ENCODE results near the gene FYN. TPM values are rescaled to one million over a fixed set of nuclear protein-coding genes. Genes with fewer than 3 reads are reported as not detected.

FYN gene
- total RNA-seq, 1 experiment from 2014 or later: 34.3 TPM

DNA sequence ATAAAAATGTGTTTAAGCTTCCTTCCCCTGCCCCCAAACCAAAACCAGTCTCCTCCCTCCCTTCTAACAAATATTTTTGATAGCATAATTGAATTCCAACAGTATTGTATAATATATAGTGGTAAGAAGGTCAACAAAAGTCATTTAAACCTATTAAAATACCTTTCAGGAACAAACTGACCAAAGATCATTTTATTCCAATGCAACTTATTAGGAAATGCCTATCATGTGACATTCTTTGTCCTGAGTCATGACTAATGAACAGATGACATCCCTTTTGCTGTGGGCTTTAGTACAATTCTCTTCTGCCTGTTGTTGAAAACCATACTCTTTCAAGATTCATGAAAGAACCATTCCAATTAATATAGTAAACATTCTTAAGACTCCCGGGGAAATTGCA lies 216.1 kb downstream of the FYN start:
- Histone ChIP-seq H3K9me3 (ENCODE audit: low read depth, low read length, poor library complexity, severe bottlenecking) (no peaks in the 10 kb centered on the region), H3K4me3 (ENCODE audit: low read depth, low read length, poor library complexity, severe bottlenecking) (no peak overlapping the region), H3K4me1 (ENCODE audit: insufficient read depth, low read length, poor library complexity, severe bottlenecking) (peaks cover 5% of the 10 kb centered on the region), H3K27me3 (replicated peaks; ENCODE audit: insufficient read depth, low read depth, low read length, poor library complexity) (no peaks in the 10 kb centered on the region), H3K27ac (ENCODE audit: low read depth, low read length, poor library complexity, severe bottlenecking) (no peak overlapping the region), H3K36me3 (ENCODE audit: insufficient read depth, low read length, poor library complexity, severe bottlenecking) (peaks cover 3% of the 10 kb centered on the region)
- ChIA-PET POLR2A (ENCODE audit: low non-redundant PET) (no interaction called here), CTCF (no interaction called here)
- no peak for DNase-seq (ENCODE audit: low spot score)
- TF ChIP-seq, protein P1, sequence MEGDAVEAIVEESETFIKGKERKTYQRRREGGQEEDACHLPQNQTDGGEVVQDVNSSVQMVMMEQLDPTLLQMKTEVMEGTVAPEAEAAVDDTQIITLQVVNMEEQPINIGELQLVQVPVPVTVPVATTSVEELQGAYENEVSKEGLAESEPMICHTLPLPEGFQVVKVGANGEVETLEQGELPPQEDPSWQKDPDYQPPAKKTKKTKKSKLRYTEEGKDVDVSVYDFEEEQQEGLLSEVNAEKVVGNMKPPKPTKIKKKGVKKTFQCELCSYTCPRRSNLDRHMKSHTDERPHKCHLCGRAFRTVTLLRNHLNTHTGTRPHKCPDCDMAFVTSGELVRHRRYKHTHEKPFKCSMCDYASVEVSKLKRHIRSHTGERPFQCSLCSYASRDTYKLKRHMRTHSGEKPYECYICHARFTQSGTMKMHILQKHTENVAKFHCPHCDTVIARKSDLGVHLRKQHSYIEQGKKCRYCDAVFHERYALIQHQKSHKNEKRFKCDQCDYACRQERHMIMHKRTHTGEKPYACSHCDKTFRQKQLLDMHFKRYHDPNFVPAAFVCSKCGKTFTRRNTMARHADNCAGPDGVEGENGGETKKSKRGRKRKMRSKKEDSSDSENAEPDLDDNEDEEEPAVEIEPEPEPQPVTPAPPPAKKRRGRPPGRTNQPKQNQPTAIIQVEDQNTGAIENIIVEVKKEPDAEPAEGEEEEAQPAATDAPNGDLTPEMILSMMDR (conservative IDR thresholded peaks at IDR 0.05; ENCODE audit: low read depth, low read length): no peak
- TF ChIP-seq EZH2 (IDR thresholded peaks at IDR 0.05; ENCODE audit: borderline replicate concordance, low read depth, low read length, poor library complexity, severe bottlenecking): no peak
- intact Hi-C loops (cut with micrococcal nuclease; ENCODE audit: unreplicated experiment): no loop called here
- no TSS peak for BruUV-seq (replicated peaks)

DNA sequence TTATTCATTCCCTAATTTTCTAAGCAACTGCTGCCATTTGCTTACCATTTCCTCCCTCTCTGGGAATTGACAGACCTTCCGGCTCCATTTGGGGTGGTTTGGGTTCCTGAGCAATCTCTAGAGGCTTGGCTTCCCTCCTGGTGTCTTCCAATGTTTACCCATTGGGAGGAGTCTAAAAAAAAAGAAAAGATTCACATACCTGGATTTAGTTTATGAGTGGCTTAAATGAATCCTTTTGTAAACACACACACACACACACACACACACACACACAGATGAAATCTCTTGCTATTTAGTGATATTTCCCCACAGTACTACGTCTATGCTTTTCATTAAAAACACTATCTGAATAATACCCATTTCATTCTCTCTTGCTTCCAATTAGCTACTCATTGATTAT lies 219.3 kb downstream of the FYN start:
- POLR2A ChIA-PET (ENCODE audit: low non-redundant PET): no interaction called here
- H3K4me3 ChIP-seq (ENCODE audit: low read depth, low read length, poor library complexity, severe bottlenecking): no peak overlapping the region
- no peaks in the 10 kb centered on the region for H3K36me3 ChIP-seq (ENCODE audit: insufficient read depth, low read length, poor library complexity, severe bottlenecking)
- CTCF ChIA-PET: no interaction called here
- no peak for DNase-seq (ENCODE audit: low spot score)
- intact Hi-C loops (cut with micrococcal nuclease; ENCODE audit: unreplicated experiment): no loop called here
- no peaks in the 10 kb centered on the region for H3K27me3 ChIP-seq (replicated peaks; ENCODE audit: insufficient read depth, low read depth, low read length, poor library complexity)
- H3K9me3 ChIP-seq (ENCODE audit: low read depth, low read length, poor library complexity, severe bottlenecking): no peaks in the 10 kb centered on the region
- no peak for TF ChIP-seq EZH2 (IDR thresholded peaks at IDR 0.05; ENCODE audit: borderline replicate concordance, low read depth, low read length, poor library complexity, severe bottlenecking)
- TF ChIP-seq, protein P1 (conservative IDR thresholded peaks at IDR 0.05; ENCODE audit: low read depth, low read length): no peak
- no peak overlapping the region for H3K27ac ChIP-seq (ENCODE audit: low read depth, low read length, poor library complexity, severe bottlenecking)
- BruUV-seq (replicated peaks): no TSS peak
- peaks cover 5% of the 10 kb centered on the region for H3K4me1 ChIP-seq (ENCODE audit: insufficient read depth, low read length, poor library complexity, severe bottlenecking)

GRCh38 chr6:111653434-111653833 lies 219.8 kb downstream of the FYN start:
- BruUV-seq (replicated peaks): no TSS peak
- no peak for TF ChIP-seq EZH2 (IDR thresholded peaks at IDR 0.05; ENCODE audit: borderline replicate concordance, low read depth, low read length, poor library complexity, severe bottlenecking)
- TF ChIP-seq, protein P1 (conservative IDR thresholded peaks at IDR 0.05; ENCODE audit: low read depth, low read length): no peak
- Histone ChIP-seq H3K4me3 (ENCODE audit: low read depth, low read length, poor library complexity, severe bottlenecking) (no peak overlapping the region), H3K4me1 (ENCODE audit: insufficient read depth, low read length, poor library complexity, severe bottlenecking) (peaks cover 5% of the 10 kb centered on the region), H3K36me3 (ENCODE audit: insufficient read depth, low read length, poor library complexity, severe bottlenecking) (no peaks in the 10 kb centered on the region), H3K27me3 (replicated peaks; ENCODE audit: insufficient read depth, low read depth, low read length, poor library complexity) (no peaks in the 10 kb centered on the region), H3K9me3 (ENCODE audit: low read depth, low read length, poor library complexity, severe bottlenecking) (no peaks in the 10 kb centered on the region), H3K27ac (ENCODE audit: low read depth, low read length, poor library complexity, severe bottlenecking) (no peak overlapping the region)
- DNase-seq (ENCODE audit: low spot score): no peak
- intact Hi-C loops (cut with micrococcal nuclease; ENCODE audit: unreplicated experiment): no loop called here
- ChIA-PET CTCF (no interaction called here), POLR2A (ENCODE audit: low non-redundant PET) (no interaction called here)
